GM19452 (cell line): ENCODE measurements around the gene SFI1.
"Not testable (repeated sequence)": the region's sequence is repeated elsewhere in the genome, so short reads cannot be mapped to it uniquely, and the experiment has no call there.

Experiments
- ATAC-seq: cut with Tn5 transposase; IDR thresholded peaks from one replicate; pipeline ENCODE4 v1.9.1; 2021; ENCODE audit not compliant: unreplicated experiment

Gene SFI1

GRCh38 chr22:31629741-31630184, 133.4 kb downstream of the SFI1 start:
- ATAC-seq = no peak

DNA sequence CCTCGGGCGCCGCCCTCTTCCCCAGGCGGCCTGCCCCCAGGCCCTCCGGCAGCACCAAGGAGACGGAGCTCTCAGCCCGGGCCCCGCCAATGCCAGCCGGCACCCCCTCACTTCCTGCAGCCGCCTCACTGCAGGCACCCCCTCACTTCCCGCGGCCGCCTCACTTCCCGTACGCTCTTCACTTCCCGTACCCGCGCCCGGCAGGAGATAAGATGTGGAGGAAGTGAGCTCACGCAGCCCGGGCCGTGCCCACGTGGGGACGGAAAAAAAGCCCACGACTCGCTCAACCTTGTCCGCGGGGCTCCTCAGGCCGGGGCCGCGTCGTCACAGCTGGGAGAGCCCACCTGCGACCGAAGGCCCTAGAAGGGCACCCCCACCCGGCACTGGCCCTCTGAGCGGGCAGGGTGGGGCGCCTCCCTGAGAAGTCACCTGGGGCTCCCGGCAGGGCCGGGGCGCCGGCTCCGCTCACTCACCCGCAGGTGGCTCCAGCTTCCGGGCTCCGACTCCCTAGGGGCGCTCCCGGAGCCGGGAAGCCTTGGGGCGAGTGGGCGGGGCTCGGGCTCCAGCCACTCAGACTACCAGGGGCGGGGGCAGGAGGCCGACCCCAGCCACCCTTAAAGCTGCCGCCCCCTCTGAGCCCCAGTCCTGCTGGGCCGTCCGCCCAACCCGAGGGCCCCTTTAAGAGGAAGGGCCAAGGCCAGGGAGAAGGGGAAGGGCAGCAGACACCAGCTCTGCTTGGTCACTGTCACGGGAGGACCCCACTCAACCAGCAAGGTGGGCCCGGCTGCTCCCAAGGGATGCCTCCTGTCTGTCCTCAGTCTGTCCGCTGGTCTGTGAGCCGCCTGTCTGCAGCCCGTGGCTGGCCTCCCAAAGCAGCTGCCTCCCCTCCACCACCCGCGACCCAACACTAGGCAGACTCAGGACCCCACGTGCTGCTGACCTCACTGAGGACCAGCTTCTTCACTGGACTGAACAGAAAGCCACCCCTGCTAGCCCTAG, 134.3 kb downstream of the SFI1 start:
- ATAC-seq = peak; percentile 52

GRCh38 chr22:31631436-31631835, 135.1 kb downstream of the SFI1 start:
- no peak for ATAC-seq

DNA sequence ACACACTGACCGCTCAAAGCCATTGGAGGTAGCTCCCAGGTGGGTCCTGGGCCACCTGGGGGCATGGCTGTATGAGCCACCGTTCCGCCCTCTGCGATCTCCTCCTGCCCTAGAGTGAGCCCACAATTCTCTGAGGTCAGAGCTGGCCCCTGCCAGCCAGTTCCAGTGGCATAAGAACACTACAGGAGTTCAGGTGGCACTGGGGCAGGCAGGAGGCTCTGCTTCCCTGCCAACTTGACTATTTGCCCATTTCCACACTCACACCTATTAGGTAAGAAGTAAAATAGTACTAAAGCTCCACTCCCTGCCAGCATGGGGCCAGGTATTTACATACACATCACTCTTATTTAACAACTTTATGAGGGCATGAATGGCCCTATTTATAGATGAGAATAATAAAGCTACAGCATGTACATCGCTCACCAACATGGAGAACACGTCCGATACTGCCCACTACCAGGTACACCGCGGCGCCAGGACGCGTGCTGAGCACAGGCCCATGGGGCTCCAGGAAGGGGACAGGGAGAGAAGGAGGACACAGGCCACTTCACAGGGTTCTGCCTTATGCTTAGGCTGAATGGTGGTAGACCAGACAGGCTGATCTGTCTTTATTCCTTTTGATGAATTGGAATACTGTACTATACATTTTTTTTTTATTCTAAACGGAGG, 139.4 kb downstream of the SFI1 start:
- ATAC-seq = no peak

GRCh38 chr22:31637447-31637890, 141.1 kb downstream of the SFI1 start:
- no peak for ATAC-seq

GRCh38 chr22:31637891-31638618, 141.7 kb downstream of the SFI1 start:
- ATAC-seq = no peak

DNA sequence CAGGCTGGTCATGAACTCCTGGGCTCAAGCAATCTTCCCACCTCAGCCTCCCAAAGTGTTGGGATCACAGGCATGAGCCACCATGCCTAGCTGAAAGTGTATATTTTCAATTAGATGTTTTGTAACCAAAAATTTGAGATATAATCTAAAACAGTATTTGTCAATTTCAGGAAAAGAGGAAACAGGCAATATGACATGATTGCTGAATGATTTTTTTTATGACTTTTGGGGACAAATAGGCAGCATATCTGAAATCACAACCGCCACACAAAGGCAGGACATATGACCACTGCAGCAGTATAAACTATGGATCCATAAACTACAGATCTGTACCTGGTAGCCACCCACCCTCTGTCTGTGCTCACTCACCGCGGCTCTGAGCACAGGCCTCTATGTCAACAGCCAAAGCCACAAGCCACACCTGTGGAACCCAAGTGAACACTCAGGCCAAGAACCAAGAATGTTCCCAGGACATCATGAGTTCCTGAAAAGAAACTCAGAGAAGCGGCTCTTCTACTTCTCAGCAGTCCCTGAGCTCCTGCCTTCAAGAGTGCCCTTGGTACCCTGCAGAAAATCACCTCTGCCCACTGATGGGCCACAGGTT, 143.2 kb downstream of the SFI1 start:
- no peak for ATAC-seq

DNA sequence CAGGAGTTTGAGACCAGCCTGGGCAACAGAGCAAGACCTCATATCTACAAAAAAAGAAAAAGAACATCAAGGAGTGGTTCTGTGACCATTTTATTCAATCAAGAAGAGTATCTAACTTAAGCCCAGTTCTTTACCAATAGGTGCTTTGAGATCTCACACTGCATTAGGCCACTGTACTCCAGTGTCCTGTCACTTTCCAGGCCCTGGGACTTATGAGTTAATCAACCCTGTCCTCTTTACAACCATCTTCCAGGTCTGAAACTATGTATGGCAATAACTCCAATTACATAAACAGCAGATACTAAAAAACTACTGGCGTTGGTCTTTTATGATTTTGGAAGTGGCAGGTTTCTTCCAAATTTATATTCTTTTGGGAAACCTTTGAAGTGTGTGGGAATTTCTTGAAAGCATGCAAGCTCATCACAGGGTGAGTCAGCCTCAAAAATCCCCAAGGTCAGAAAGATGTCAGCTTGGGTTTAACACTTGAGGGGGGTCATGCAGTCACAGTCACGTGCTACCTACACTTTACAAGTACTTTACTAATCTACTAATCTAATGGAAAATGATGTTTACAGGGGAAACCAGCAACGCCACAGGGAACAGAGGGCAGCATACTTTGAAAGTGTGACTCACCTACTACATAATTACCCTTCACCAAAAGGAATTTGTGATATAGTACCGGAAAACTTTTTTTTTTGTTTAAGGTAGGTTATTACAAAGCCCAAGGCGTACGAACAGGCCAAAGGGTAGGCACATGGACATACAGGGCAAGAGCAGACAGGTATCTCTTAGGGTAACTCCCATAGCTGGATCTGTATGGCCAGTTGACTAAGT, 150.1 kb downstream of the SFI1 start:
- peak; percentile 69 for ATAC-seq

DNA sequence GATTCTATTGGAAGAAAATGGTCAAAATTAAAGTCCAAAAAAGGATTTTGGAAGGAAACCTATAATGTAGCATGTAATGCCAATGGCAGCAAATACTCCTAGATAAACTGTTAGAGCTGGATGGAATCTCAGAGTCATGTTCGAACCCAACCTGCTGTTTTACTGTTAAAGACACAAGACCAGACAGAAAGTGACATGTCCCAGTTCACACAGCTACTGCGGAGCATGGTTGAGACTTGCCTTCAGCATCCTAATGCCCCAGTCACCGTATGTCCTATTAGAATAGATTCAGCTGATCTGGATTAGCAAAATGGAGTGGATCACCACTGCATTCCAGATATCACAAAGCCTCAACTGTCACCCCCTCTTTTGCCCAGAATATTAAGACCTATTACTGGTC, 150.7 kb downstream of the SFI1 start:
- no peak for ATAC-seq

DNA sequence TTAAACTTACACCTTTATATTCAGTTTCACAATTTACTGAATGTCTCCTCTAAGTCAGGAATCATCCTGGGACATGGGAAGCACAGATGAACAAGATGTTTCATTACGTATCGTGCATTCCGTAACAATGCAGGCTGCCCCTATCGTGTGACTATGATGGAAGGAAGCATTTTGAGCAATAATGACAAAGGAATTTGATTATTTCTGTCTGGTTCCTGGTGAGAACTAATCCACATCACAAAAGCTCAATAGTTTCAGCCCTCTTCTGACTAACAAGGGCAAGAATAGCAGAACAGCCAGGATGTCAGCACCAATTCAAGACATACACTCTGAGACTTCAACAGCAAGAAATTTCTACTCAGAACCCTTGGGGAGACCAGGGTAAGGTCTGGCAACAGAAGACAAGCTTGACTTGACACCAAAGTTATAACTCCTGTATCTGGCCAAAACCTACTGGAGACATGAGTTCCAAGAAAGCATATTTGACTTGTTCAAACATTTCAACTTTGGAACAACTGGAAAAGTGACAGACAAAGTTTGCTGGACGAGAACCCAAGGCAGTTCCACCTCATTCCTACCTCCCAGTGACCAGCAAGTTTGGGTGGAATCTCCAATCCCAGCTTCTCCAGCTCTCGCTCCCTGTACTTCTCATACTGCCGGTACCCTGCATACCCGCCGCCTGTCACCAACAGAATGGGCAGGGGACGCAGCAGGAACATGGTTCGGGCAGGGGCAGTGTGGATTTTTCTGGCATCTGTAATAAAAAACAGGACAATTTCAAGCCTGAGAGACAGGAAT, 151.4 kb downstream of the SFI1 start:
- no peak for ATAC-seq

DNA sequence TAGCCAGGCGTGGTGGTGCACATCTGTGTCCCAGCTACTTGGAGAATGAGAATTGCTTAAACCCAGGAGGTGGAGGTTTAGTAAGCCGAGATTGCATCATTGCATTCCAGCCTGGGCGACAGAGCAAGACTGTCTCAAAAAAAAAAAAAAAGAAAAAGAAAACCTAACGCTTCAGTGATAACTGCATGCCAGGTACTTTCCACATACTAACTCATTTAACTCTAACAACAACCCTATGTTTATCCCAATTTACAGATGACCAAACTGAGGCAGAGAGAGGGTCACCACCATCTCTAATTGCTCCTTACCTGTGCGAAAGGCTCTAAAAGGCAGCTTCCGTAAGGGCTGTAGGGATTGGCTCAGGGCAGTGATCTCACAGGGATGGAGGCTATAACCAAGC, 154.1 kb downstream of the SFI1 start:
- no peak for ATAC-seq

GRCh38 chr22:31651664-31652063, 155.3 kb downstream of the SFI1 start:
- ATAC-seq = no peak

GRCh38 chr22:31652088-31652487, 155.8 kb downstream of the SFI1 start:
- no peak for ATAC-seq

DNA sequence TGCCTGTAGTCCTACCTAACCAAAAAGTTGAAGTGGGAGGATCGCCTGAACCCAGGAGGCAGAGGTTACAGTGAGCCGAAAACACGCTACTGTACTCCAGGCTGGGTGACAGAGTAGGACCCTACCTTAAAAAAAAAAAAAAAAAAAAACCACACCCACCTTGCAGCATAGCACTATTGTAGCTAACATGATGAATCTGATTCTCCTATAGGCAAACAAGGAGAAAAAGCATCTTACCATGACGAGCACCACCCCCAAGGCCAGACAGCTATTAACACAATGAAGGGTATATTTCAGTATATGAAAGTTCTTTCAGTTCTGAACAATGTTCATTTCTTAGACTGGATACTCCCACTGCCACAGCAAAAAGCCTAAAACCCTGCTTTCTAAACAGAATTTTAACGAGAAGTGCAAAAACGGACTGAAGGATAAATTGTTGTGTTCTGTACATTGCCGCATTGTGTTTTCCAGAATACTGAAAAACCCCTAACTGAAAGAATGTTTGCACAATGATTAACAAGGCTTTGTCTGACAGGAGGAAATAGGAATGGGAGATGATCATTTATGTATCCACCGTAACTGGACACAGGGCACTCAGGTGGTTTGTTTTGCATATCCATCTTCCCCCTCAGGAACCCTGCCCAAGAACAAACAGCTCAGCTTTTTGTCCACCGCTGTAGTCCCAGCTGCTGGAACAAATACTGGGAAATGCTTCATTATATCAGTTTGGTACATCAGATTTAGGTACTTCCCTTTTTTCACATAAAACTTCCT, 156.8 kb downstream of the SFI1 start:
- ATAC-seq = no peak

DNA sequence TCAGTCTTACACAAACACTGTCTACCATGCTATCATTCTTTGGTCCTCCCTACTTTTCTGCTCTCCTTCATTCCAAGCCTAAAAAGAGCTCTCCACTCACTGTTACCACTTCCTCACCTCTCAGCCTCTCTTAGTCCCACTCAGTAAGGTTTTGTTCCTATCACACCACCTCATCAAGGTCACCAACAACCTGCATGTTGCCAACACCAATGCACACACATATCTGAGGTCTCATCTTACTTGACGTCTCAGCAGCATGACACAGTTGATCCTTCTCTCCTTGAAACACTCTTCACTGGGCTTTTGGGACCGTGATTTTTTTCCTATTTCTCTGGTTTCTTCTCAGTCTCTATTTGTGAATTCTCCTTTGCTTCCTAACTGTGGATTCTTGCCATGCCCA, 157.6 kb downstream of the SFI1 start:
- no peak for ATAC-seq

DNA sequence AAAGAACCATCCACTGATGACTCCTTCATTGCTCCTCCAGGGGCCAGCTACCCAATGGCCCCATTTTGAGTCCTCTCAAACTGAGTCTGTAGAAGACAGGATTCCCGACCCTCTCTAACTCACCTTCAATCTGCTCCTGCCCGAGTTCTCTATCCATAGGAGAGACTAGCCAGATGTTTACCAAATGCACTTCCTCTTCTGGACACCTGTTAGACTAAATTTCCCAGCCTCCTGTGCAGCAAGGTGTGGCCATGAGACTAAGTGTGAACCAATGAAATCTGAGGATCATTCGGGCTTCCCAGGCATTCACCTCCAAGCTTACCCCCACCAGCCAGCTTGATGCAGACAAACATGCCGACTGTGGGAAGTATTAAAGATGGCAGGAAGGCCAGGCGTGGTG, 158.1 kb downstream of the SFI1 start:
- no peak for ATAC-seq

GRCh38 chr22:31659246-31659645, 162.9 kb downstream of the SFI1 start:
- no peak for ATAC-seq

DNA sequence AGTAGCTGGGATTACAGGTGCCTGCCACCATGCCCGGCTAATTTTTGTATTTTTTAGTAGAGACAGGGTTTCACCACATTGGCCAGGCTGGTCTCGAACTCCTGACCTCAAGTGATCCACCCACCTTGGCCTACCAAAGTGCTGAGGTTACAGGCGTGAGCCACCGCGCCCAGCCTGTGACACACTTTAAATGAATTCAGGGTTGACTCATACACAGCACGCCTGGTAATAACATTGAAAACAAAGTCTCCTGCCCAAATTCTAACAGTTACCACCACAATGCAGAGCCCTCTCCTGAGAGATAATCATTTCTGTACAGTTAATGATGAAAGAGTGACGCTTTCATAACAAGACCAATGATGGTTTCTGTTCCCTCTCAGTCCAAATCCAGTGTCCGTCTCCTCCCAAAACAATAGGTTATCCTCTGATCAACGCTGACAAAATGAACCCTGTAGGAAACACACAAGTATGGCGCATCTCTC, 164.6 kb downstream of the SFI1 start:
- ATAC-seq = not testable (repeated sequence)
